IMR-90 (cell line): ENCODE data around the gene SDK1. TPM values are rescaled to one million over a fixed set of nuclear protein-coding genes. Genes with fewer than 3 reads are reported as not detected.

Experiments
- ATAC-seq: fragments of 200-7000 bp; cut with Tn5 transposase; 2 replicates; pipeline ENCODE4 v1.9.1; 2020; ENCODE audit warnings: low read depth, mild to moderate bottlenecking, moderate library complexity
- BruUV-seq: library from RNA; stranded (reverse); fragments of 400-500 nt; replicated peaks from 2 replicates; lab custom pipeline; 2021; lab: Mats Ljungman, UMichigan
- CTCF ChIA-PET: fragments of 300-600 bp; formaldehyde crosslinking; extraction: SDS; loops from one replicate; lab custom pipeline; 2021; ENCODE audit warnings: antibody characterized with exemption; lab: Yijun Ruan, JAX
- POLR2A ChIA-PET: fragments of 300-600 bp; sonication (Branson Sonifier 250); formaldehyde crosslinking; loops from one replicate; lab custom pipeline; 2022; ENCODE audit warnings: antibody characterized with exemption; ENCODE audit not compliant: unreplicated experiment; lab: Charles Lee
- DNase-seq: peaks from one replicate; pipeline ENCODE4 v3.0.0; 2013
- H2AFZ ChIP-seq: replicated peaks from 2 replicates; pipeline ENCODE3; 2013; ENCODE audit warnings: low read length, mild to moderate bottlenecking; ENCODE audit not compliant: poor library complexity
- H2AK5ac ChIP-seq: 2 replicates; pipeline ENCODE4 v1.6.1; 2013; ENCODE audit warnings: low read depth, low read length, inconsistent platforms
- H2AK9ac ChIP-seq: replicated peaks from 2 replicates; pipeline ENCODE3; 2013; ENCODE audit warnings: mild to moderate bottlenecking, low read depth, low read length, moderate library complexity; ENCODE audit not compliant: poor library complexity
- H2BK120ac ChIP-seq: 2 replicates; pipeline ENCODE4 v1.6.1; 2013; ENCODE audit warnings: low read depth, low read length, inconsistent platforms
- H2BK15ac ChIP-seq: 3 replicates; pipeline ENCODE4 v1.6.1; 2013; ENCODE audit warnings: low read depth, low read length, inconsistent platforms
- H2BK20ac ChIP-seq: 2 replicates; pipeline ENCODE4 v1.6.1; 2013; ENCODE audit warnings: low read depth, mild to moderate bottlenecking, inconsistent platforms, low read length, moderate library complexity
- H2BK5ac ChIP-seq: 2 replicates; pipeline ENCODE4 v1.6.1; 2013; ENCODE audit warnings: mild to moderate bottlenecking, low read depth, low read length, inconsistent platforms; ENCODE audit not compliant: poor library complexity, severe bottlenecking
- H3K14ac ChIP-seq: replicated peaks from 2 replicates; pipeline ENCODE4 v1.6.1; 2013; ENCODE audit warnings: low read depth, low read length, inconsistent platforms
- H3K18ac ChIP-seq: 2 replicates; pipeline ENCODE4 v1.6.1; 2013; ENCODE audit warnings: low read depth, low read length, control low read depth
- H3K23ac ChIP-seq: 2 replicates; pipeline ENCODE4 v1.6.1; 2013; ENCODE audit warnings: low read depth, low read length, inconsistent platforms
- H3K27ac ChIP-seq: 2 replicates; pipeline ENCODE4 v1.5.1; 2013; ENCODE audit warnings: mild to moderate bottlenecking, control low read depth, low read length; ENCODE audit not compliant: insufficient read depth
- H3K27me3 ChIP-seq: 2 replicates; pipeline ENCODE4 v1.6.1; 2013; ENCODE audit warnings: low read length; ENCODE audit not compliant: control insufficient read depth, insufficient read depth
- H3K36me3 ChIP-seq: 2 replicates; pipeline ENCODE4 v1.6.1; 2013; ENCODE audit warnings: low read length, mixed read lengths; ENCODE audit not compliant: control insufficient read depth, insufficient read depth
- H3K4ac ChIP-seq: 2 replicates; pipeline ENCODE4 v1.6.1; 2013; ENCODE audit warnings: low read depth, low read length, inconsistent platforms
- H3K4me1 ChIP-seq: 2 replicates; pipeline ENCODE4 v1.6.1; 2013; ENCODE audit warnings: low read length, mixed read lengths; ENCODE audit not compliant: control insufficient read depth, insufficient read depth
- H3K4me2 ChIP-seq: 2 replicates; pipeline ENCODE4 v1.6.1; 2013; ENCODE audit warnings: low read depth, mild to moderate bottlenecking, control low read depth, low read length, moderate library complexity
- H3K4me3 ChIP-seq: 2 replicates; pipeline ENCODE4 v1.5.1; 2013; ENCODE audit warnings: low read depth, mild to moderate bottlenecking, control low read depth, low read length, moderate library complexity; ENCODE audit not compliant: insufficient read depth
- H3K56ac ChIP-seq: 2 replicates; pipeline ENCODE4 v1.6.1; 2013; ENCODE audit warnings: low read length, inconsistent platforms; ENCODE audit not compliant: insufficient read depth; ENCODE audit errors: extremely low read depth
- H3K79me1 ChIP-seq, 2 experiments: 2 replicates each; pipeline ENCODE4 v1.6.1; 2013; ENCODE audit warnings: low read length in 2 of 2, inconsistent platforms in 1 of 2, low read depth in 1 of 2
- H3K9ac ChIP-seq: 2 replicates; pipeline ENCODE4 v1.6.1; 2013; ENCODE audit warnings: low read depth, low read length, control low read depth
- H3K9me1 ChIP-seq: 2 replicates; pipeline ENCODE4 v1.6.1; 2013; ENCODE audit warnings: low read length, inconsistent platforms; ENCODE audit not compliant: insufficient read depth
- H3K9me3 ChIP-seq: 2 replicates; pipeline ENCODE4 v1.6.1; 2013; ENCODE audit warnings: low read length; ENCODE audit not compliant: control insufficient read depth, insufficient read depth
- H4K20me1 ChIP-seq: 2 replicates; pipeline ENCODE4 v1.6.1; 2013; ENCODE audit warnings: low read length, inconsistent platforms; ENCODE audit not compliant: insufficient read depth
- H4K5ac ChIP-seq: 2 replicates; pipeline ENCODE4 v1.6.1; 2013; ENCODE audit warnings: mild to moderate bottlenecking, low read depth, low read length, control low read depth
- H4K8ac ChIP-seq, 2 experiments: 2 replicates each; pipeline ENCODE4 v1.6.1; 2013; ENCODE audit warnings: low read depth in 2 of 2, low read length in 2 of 2, control low read depth in 1 of 2, inconsistent platforms in 1 of 2
- H4K91ac ChIP-seq: 2 replicates; pipeline ENCODE4 v1.6.1; 2013; ENCODE audit warnings: low read depth, low read length, inconsistent platforms; ENCODE audit not compliant: insufficient read depth
- BHLHE40 ChIP-seq: fragments of 150-350 bp; IDR thresholded peaks from 2 replicates; pipeline ENCODE4 v1.6.1; 2016; ENCODE audit warnings: mild to moderate bottlenecking, low read depth, low read length
- CEBPB ChIP-seq: IDR thresholded peaks from 2 replicates; pipeline ENCODE4 v1.6.1; 2012; ENCODE audit warnings: low read depth, low read length, improper control_type of control experiment
- CHD1 ChIP-seq: IDR thresholded peaks from 2 replicates; pipeline ENCODE4 v1.6.1; 2012; ENCODE audit warnings: low read depth, low read length, improper control_type of control experiment
- FOS ChIP-seq: fragments of 150-350 bp; IDR thresholded peaks from 2 replicates; pipeline ENCODE4 v1.6.1; 2016; ENCODE audit warnings: low read depth, low read length
- MAFK ChIP-seq: IDR thresholded peaks from 2 replicates; pipeline ENCODE4 v1.6.1; 2012; ENCODE audit warnings: low read depth, low read length, improper control_type of control experiment
- MXI1 ChIP-seq: IDR thresholded peaks from 2 replicates; pipeline ENCODE4 v1.6.1; 2012; ENCODE audit warnings: low read depth, mild to moderate bottlenecking, low read length, moderate library complexity, borderline replicate concordance
- NFE2L2 ChIP-seq: fragments of 150-350 bp; IDR thresholded peaks from 2 replicates; pipeline ENCODE4 v1.6.1; 2016; ENCODE audit warnings: low read depth, mild to moderate bottlenecking, low read length
- POLR2A ChIP-seq: IDR thresholded peaks from 2 replicates; pipeline ENCODE4 v1.6.1; 2012; ENCODE audit warnings: mild to moderate bottlenecking, low read depth, low read length
- RAD21 ChIP-seq: IDR thresholded peaks from 2 replicates; pipeline ENCODE4 v1.6.1; 2012; ENCODE audit warnings: low read length, improper control_type of control experiment
- RCOR1 ChIP-seq: IDR thresholded peaks from 2 replicates; pipeline ENCODE4 v1.6.1; 2012; ENCODE audit warnings: mild to moderate bottlenecking, low read length, improper control_type of control experiment; ENCODE audit not compliant: insufficient replicate concordance
- RFX5 ChIP-seq: IDR thresholded peaks from 2 replicates; pipeline ENCODE4 v1.8.0; 2012; ENCODE audit warnings: low read depth, mild to moderate bottlenecking, low read length, moderate library complexity
- SMC3 ChIP-seq: fragments of 150-350 bp; IDR thresholded peaks from 2 replicates; pipeline ENCODE4 v1.6.1; 2016; ENCODE audit warnings: low read depth, mild to moderate bottlenecking, antibody characterized with exemption, low read length, moderate library complexity
- USF2 ChIP-seq: fragments of 150-350 bp; IDR thresholded peaks from 2 replicates; pipeline ENCODE4 v1.6.1; 2017; ENCODE audit warnings: mild to moderate bottlenecking, antibody characterized with exemption, low read length, low read depth
- WGBS, 2 experiments: methylation state at CpG; one replicate each; pipeline versions ENCODE4 v1.1.5 to v1.1.7; 2013; ENCODE audit warnings: missing lambda C conversion rate in 2 of 2; ENCODE audit not compliant: insufficient read length in 1 of 2; ENCODE audit errors: extremely low coverage in 2 of 2; 5-methylcytosine and 5-hydroxymethylcytosine counted together
- dilution Hi-C: fragments of 300-500 bp; cut with HindIII; formaldehyde crosslinking; loops from one replicate; pipeline ENCODE4 v1.14.3; 2018; ENCODE audit warnings: low sequenced_read_pairs; ENCODE audit not compliant: unreplicated experiment
- in situ Hi-C: fragments of 300-500 bp; cut with MboI; formaldehyde crosslinking; loops from 3 replicates; pipeline ENCODE4 v1.14.3; 2019; ENCODE audit warnings: low sequenced_read_pairs, inconsistent platforms, mixed read lengths
- intact Hi-C: fragments of 100-400 bp; cut with micrococcal nuclease; formaldehyde crosslinking; loops from 2 replicates; pipeline ENCODE4 v1.10.0; 2022
- polyA plus RNA-seq, 3 experiments: library from polyadenylated mRNA; depleted of rRNA; stranded (reverse); fragments of >200 nt; gene quantifications; 2 replicates each; pipeline ENCODE4 v1.2.3, GENCODE V29; 2012; ENCODE audit warnings: low replicate concordance in 1 of 3
- total RNA-seq: library from RNA; depleted of rRNA; stranded (reverse); fragments of >200 nt; gene quantifications from 2 replicates; pipeline ENCODE4 v1.2.3, GENCODE V29; 2012
- TF ChIP-seq, protein P1 (sequence below): fragments of 150-350 bp; IDR thresholded peaks from 2 replicates; pipeline ENCODE4 v1.6.1; 2016; ENCODE audit warnings: low read depth, mild to moderate bottlenecking, low read length, moderate library complexity, borderline replicate concordance
- TF ChIP-seq, protein P2 (sequence below): conservative IDR thresholded peaks from 2 replicates; pipeline ENCODE4 v1.5.1; 2012; ENCODE audit warnings: mild to moderate bottlenecking, low read depth, low read length, improper control_type of control experiment

The SDK1 gene
- total and polyA plus RNA-seq, 2 of the 4 experiments (the other 2 are of a cell fraction) = 1.5 to 1.6 TPM

DNA sequence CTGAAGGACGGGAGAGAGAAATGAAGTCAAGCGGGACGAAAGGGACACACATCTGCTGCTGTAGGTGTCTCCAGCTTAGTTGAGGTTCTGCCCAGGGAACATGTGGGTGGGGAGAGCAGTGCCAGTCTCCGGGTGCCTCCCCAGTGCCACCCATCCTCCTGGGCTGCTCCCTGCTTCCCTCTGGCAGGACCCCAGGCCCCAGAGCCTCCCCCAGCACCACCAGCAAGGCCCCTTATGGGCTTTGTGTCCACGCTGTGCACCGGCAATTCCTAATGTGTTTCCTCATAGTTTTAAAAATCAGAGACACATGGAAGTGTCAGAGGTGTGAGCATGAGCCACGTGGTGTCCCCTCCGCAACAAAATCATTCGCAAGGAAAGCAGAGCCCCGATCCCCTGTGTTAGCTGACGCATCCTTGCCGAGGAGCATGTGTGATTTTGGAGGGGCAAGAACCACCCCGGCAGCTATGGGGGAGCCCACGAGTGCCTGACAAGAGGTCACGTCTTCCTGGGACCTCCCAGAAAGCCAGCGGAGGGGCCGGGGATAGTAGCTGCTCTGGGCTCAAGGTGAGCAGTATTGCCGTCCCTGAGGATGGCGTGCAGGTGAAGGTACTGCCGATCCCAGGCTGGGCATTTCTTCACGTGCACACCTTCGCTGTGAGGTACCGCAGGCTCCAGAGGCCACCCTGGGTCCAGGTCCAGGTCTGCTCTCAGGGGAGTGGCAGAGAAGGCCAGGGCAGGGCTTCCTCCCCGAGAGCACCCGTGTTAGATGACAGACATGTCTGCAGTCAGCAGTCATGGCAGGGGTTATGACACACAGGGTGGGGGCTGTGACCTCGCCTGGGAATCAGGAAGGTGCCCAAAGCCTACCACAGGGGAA lies 932.8 kb downstream of the SDK1 start:
- Histone ChIP-seq H3K4me2 (no peak overlapping the region), H3K4me3 (no peak overlapping the region)
- TF ChIP-seq FOS (no peak), MXI1 (no peak), RCOR1 (no peak), USF2 (no peak), RAD21 (no peak), POLR2A (no peak), CHD1 (no peak), BHLHE40 (no peak), CEBPB (no peak), SMC3 (no peak), MAFK (no peak), RFX5 (no peak), NFE2L2 (no peak)
- TF ChIP-seq, protein P1, sequence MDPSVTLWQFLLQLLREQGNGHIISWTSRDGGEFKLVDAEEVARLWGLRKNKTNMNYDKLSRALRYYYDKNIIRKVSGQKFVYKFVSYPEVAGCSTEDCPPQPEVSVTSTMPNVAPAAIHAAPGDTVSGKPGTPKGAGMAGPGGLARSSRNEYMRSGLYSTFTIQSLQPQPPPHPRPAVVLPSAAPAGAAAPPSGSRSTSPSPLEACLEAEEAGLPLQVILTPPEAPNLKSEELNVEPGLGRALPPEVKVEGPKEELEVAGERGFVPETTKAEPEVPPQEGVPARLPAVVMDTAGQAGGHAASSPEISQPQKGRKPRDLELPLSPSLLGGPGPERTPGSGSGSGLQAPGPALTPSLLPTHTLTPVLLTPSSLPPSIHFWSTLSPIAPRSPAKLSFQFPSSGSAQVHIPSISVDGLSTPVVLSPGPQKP = no peak
- TF ChIP-seq, protein P2, sequence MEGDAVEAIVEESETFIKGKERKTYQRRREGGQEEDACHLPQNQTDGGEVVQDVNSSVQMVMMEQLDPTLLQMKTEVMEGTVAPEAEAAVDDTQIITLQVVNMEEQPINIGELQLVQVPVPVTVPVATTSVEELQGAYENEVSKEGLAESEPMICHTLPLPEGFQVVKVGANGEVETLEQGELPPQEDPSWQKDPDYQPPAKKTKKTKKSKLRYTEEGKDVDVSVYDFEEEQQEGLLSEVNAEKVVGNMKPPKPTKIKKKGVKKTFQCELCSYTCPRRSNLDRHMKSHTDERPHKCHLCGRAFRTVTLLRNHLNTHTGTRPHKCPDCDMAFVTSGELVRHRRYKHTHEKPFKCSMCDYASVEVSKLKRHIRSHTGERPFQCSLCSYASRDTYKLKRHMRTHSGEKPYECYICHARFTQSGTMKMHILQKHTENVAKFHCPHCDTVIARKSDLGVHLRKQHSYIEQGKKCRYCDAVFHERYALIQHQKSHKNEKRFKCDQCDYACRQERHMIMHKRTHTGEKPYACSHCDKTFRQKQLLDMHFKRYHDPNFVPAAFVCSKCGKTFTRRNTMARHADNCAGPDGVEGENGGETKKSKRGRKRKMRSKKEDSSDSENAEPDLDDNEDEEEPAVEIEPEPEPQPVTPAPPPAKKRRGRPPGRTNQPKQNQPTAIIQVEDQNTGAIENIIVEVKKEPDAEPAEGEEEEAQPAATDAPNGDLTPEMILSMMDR = no peak

More for the DNA sequence above, 932.8 kb downstream of the SDK1 start:
- Histone ChIP-seq H3K4me1 (no peaks in the 10 kb centered on the region), H4K8ac (no peak overlapping the region), H3K9ac (no peak overlapping the region), H2AK5ac (no peak overlapping the region), H2BK15ac (no peak overlapping the region), H3K9me3 (peaks cover 3% of the 10 kb centered on the region; the same call in 1 of the 2 replicates), H3K14ac (no peak overlapping the region), H3K9me1 (no peaks in the 10 kb centered on the region), H3K36me3 (no peaks in the 10 kb centered on the region), H4K91ac (no peak overlapping the region), H3K4ac (no peak overlapping the region), H2BK5ac (no peak overlapping the region), H2AK9ac (no peak overlapping the region), H3K79me1 (no peaks in the 10 kb centered on the region), H2AFZ (no peak overlapping the region), H3K18ac (no peak overlapping the region), H3K27ac (no peak overlapping the region), H3K23ac (no peak overlapping the region), H2BK20ac (no peak overlapping the region), H3K27me3 (no peaks in the 10 kb centered on the region), H2BK120ac (no peak overlapping the region), H3K56ac (no peak overlapping the region), H4K20me1 (no peaks in the 10 kb centered on the region), H4K5ac (no peak overlapping the region)
- DNase-seq (no peak), ATAC-seq (no peak)
- dilution Hi-C loops = no loop called here
- intact Hi-C loops = no loop called here
- in situ Hi-C loops = no loop called here
- WGBS, 2 experiments = 80% methylated on average over 4 of the region's 26 CpGs; no CpG with 5 or more reads in 1 of the 2 experiments
- CTCF ChIA-PET = no interaction called here
- BruUV-seq = no TSS peak
- POLR2A ChIA-PET = no interaction called here
